HG03064 (cell line): Measurements from ENCODE around the gene PDHA1.

Experiments
- ATAC-seq: cut with Tn5 transposase; IDR thresholded peaks from one replicate; pipeline ENCODE4 v1.9.1; 2021; ENCODE audit warnings: low read depth; ENCODE audit not compliant: unreplicated experiment

Gene PDHA1

DNA sequence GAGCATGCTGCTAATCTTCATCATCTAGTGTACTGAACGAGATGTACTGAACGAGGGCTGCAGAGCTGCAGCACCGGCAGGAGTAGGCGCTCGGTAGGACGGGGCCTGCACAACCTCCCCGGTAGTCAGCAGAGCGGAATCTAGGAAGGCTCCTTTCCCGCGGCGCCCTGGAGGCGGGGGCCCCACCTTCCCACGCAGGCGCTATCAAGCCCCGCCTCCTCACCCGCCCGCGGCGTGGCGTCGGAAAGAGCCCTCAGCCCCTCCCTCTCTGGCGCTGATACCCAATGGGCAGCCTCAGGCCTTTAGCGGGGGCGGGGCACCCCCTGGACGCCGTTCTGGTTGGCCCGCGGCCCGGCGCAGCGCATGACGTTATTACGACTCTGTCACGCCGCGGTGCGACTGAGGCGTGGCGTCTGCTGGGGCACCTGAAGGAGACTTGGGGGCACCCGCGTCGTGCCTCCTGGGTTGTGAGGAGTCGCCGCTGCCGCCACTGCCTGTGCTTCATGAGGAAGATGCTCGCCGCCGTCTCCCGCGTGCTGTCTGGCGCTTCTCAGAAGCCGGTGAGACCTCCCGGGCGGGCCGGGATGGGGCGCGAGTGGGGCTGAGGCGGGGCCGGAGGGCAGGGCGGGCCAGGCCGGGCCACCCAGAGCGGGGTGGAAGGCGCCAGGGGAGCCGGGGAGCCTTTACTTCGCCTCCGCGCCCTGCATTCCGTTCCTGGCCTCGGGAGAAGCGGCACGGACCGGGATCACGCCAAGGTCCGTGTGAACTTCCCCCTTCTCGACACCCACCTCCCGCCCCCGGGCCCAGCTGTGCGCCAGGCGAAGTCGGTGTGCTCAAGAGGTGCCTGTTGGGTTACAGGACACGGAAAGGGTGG is at the start of gene PDHA1:
PDHA1 (plus strand) TSS at position 393 of the 874 bp plus-strand sequence; CDS start at position 504, 111 bp downstream.
- peak; percentile 98 for ATAC-seq

DNA sequence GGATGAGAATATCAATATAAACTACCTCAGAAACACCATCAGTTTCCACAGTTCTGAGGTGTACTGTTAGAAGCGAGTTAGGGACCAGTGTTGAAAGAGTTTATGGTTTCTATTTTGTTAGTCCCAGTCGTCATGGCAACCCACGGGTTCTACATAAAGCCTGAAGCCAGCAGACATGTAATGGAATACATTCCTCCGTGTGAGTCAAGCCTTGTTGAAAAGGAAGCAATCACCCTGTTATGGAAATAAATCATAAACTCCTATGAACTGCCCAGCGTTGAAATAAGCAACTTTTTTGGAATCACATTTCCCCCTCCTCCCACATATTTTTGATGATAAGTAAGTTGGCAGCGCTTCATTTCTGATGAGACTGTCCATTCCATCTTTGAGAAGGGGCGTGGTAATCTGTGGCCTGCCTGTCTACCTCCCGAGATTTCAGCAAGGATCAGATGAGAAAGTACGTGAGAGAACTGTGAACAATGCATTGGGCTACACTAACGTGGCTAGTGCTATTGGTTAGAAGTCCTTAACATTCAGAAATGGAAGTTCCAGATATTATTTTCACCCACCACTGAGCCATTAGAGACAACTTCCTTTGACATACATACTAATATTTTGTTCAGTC is 40.4 kb upstream of the PDHA1 start:
- no peak for ATAC-seq

DNA sequence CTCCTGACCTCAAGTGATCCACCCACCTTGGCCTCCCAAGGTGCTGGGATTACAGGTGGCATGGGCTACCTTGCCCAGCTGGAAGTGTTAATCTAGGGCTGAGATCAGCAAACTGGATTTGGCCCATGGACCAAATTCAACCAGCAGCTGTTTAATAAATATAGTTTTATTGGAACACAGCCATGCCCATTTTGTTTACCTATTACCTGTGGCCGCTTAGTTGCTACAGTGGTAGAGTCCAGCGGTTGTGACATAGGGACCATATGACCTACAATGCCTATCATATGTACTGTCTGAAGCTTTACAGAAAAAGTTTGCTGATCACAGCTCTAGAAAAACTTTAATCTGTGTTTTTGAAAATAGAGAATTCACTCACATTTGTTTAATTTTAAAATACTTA is 17.2 kb upstream of the PDHA1 start:
- ATAC-seq, result no peak

DNA sequence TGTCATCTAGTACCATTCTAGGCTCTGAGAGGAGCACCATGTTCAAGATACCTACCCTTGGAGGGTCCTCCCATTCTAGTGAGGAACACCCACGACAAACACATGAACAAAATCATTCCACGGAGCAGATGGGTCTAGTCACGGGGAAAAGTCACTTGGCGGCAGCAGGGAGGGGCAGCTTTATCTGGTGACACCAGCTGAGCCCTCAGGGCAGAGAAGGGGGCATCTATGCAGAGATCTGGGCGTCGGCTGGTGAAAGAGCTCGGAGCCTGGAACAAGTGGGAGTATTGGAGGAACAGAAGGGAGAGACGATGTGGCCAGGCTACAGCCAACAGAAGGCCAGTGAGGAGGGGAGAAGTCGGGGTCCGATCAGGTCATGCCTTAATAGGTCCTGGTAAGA is 11.9 kb upstream of the PDHA1 start:
- no peak for ATAC-seq

DNA sequence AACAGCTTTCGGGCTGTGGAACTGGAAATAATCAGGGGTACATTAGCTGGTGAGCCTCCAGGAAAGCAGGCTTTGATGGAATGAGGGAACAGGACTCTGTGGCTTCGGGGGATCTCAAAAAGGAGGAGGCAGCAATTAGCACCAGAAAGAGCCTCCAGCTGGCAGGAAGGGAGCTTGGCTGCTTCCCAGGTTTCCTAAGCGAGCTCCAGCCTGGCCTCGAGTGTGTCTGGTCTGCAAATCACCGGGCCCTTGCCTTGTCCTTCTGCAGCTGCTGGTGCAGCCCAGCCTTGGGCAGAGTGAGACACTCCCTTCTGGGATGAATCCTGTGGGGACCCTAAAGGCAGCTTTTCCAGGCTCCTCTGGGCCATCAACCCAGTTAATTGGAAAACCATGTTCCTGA is 10.7 kb upstream of the PDHA1 start:
- ATAC-seq, result no peak

DNA sequence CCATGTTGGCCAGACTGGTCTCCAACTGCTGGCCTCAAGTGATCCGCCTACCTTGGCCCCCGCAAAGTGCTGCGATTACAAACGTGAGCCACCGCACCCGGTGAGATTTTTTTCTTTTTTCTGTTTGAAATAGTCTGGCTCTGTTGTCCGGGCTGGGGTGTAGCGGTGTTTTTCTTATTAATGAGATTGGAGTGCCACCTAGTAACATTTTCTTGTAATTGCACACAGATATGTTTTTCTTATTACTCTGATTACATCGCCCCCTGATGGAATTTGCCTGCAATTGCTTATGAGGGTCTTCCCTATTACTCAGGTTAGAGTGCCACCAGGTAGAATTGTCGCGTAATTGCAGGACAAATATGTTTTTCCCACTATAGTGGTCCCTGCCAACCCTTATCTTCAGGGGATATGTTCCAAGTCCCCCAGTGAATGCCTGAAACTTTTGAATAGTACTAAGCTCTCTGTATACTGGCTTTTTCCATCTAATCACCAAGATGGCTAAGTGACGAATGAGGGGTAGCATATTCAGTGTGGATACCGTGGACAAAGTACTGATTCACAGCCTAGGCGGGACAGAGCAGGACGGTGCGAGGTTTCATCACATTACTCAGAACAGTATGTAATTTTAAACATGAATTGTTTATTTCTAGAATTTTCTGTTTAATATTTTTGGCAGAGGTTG is 8.6 kb upstream of the PDHA1 start:
- no peak for ATAC-seq

DNA sequence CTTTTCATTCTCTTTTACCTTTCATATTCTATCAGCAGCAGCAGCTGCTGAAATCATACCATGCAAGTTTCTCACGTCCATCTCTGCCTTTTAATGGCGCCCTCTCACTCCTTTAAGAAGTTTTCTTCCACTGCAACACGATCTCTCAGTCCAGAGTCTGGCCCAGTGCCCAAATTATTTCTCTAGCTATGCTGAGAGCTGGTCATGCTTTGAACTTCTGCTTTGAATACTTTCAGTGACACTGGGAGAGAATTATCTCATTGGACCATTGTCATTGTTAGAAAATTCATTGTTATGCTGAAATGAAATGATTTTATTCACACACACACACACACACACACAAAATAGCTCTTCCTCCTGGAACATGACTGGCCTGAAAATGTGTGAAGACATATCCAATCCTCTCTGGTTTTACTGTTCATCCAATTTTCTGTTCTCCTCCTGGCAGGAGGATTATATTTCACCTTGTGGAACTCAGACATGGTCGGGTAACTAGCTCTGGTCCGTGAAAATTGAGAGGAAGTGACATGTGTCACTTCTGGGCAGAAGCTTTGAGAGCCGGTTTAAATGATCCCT is 1.3 kb upstream of the PDHA1 start:
- ATAC-seq, result no peak

DNA sequence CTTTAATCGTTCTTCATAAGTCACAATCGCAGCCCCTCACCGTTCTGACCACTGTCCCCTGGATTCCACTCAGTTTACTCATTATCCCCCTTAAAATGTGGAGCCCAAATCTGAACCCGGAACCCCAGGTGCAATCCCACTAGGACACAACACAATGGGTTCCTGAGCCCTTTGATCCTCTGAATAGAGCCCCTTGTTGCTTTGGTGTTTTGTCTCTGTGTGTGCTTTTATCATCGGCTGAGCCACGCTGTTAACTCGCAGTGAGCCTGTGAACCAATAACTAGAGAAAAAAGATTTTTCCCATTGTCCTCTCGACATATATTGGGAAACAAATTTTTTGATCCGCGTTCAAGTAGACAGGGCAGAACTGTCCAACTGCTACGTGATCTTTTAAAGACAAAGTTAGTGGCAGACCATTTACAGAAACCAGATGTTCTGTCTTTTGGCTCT is 617 bp upstream of the PDHA1 start:
- ATAC-seq, result no peak

DNA sequence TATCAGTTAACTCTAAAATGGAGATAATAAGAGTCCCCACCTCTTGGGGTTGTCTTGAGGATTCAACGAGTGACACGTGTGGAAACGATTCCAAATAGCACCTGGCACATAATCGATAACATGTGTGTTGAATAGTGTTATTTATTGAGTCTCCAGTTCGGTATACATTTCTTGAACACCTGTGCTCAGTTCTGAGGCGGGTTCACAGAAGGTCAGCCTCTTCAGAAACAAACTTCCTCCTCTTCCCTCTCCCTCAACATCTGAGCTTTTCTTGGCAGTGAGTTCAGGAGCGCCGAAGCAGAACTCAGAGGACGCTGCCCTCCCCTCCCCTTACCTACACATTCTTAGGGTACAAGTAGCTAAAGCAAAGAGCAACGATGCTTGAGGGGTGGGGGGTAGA is 934 bp downstream of the PDHA1 start:
- no peak for ATAC-seq

DNA sequence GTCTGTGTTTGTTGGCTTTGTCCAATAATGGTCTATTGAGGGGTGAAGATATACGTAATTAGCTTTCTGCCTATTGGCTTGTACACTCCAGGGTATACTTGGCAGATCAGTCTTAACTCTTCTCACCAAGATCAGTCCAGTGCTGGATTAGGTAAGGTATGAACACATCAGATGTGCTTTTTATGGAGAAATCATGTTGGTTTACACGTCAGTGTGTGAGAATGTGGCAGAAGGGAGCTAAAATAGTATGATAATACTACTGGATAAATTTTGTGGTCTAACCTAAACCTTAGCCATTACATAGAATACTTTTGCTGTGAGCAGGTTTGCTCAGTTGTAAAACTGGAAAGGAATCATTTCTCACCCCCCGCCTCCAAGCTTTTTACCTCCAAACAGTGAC is 4.2 kb downstream of the PDHA1 start:
- ATAC-seq, result no peak

DNA sequence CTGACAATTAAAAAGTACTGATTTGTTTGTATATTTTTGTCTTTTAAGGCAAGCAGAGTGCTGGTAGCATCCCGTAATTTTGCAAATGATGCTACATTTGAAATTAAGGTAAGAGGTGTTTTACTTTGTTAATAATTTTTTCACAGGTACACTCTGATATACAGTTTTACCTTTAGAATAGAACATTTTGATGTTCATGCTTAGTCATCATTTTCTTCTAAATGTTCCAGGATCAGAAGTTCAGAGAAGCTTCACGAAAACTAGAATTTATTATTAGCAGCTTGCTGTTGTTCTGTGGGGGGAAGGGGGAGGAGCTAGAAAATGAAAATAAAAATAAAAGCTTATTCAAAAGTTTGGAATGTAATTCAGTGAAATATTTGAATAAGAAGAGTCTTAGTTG is 5.5 kb downstream of the PDHA1 start:
- ATAC-seq, result no peak

DNA sequence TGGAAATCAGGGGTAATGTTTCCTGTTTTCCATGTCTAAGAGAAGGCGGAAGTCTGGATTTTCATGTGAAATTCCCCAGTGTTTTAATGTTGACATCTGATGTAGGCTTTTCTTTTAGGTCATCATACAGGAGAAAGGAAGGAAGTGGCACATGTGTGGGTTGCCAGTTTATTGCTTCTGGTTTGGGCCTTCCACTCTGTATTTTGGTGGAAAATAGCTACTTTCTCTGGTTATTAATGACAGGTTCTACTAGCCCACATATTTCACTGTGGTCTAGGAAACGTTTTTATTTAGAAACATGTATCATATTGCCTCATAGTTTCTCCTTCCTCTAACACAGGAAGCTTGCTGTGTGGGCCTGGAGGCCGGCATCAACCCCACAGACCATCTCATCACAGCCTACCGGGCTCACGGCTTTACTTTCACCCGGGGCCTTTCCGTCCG is 7.2 kb downstream of the PDHA1 start:
- peak; percentile 94 for ATAC-seq

DNA sequence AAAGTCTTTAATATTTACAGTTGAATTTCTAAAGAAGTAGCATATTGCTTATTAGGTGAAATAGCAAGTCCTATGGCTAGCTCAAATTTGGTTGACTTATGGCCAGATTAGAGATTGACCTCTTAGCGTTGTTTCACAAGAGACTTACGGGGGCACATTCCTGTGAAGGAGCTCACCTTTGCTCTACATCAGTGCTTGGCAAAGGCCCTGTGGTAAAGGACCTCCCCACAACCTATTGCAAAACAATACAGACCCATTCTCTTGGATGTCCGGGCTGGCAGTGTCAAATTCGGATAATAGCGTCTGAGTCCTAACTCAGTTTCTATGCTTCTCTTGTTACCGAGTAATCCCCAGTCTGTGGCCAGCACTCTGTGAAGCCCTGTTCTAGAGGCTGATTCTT is 10.9 kb downstream of the PDHA1 start:
- no peak for ATAC-seq

DNA sequence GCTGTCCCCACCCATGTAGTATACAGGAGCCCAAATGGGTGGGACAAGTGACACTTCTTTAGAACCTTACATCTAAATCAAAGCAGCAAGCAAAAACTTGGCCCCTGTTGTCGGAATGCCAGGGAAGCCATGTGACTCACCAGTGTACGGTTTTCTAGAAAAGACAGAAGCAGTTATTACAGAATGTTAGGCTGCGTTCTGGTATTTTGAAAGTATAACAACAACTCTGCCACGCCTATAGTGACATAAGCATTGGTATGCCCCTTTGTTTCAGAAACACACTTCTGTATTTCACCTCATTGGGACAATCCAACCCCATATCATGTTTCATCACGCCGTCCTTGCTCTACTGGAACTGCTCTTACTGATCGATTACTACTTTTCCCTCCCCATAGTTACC is 14.8 kb downstream of the PDHA1 start:
- ATAC-seq, result no peak

DNA sequence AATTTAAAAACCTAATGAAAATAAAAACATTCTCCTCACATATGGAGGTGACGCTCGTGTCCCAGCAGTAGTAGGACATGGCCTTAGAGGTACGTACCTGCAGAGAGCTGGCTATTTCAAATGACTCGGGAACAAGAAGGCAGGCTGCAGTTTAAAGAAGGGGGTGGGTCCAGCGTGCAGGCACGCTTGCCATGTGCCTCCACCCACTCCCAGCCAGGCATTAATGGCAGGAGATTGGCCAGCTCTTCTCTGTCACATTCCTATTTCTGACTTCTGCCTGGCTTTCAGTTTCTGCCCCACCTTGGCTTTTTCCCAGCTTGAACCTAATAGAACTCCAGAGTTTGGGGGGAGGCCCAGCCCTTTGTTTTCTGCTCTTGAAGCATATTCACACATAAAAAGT is 17.2 kb downstream of the PDHA1 start:
- ATAC-seq, result no peak

DNA sequence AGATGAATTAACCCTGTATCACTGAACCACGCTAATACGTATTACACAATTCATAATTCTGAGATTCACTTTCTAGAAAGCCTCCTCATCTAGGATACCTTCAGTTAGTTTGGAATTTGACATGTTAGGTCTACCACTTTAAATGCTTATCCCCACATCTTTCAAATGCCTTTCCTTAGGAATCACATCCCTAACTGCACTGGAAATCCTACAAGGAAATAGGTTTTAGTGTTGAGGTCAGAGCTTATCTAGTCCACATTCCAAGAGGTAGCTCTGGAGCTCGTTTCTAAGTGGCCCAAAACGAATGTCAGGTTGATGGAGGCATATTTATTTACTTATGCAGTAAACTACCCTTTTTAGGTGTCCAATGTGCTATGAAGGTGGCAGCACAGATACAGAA is 18.0 kb downstream of the PDHA1 start:
- ATAC-seq, result no peak

DNA sequence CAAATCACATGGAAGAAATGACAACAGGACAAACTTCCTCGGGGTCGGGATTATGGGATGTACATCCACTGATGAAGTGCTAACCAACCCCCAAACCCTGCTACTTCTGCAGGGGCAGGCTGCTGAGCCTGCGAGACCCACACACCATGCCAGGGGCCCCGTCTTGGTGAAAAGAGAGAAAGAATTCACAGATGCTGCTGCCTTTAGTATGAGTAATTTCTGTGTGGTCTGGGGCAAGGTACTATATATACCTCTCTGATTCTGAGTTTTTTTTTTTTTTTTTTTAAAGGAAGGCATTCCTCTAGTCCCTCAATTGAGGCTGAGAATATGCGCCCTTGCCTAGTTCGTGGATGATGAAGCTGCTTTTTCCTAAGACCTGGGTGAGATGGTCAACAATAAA is 24.8 kb downstream of the PDHA1 start:
- no peak for ATAC-seq

DNA sequence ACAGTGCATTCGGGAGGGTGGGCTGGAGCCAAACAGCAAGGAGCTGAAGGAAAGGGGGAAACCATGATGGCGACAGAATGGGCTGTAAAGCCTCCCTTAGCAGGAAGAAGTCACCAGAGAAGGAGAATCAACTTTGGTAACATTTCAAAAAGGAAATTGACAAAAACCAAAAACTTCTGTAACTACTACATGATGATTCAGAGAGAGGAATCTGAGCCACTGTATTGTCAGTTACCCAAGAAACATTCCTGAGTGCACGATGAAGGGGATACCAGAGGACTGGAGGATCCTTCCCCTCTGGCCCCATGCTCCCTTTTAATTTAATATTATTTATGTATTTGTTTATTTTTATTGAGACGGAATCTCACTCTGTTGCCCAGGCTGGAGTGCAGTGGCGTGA is 26.3 kb downstream of the PDHA1 start:
- ATAC-seq, result no peak

DNA sequence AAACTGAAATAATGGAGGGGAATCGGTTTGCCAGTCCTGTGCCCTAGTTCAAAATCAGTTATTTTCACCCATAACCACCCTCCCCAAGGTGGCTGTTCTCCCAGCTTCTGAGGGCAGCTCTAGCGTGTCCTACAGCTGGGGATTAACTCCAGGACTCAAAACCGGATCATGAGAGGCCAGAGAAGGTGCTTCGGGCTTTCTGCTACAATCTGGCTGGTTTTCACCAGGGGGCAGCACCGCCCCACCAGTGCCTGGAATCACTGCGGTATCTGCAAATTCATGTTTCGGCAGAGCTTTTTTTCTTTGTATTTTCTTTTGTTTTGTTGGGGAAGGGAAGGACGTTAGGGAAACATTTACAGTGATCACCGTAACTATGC is 28.4 kb downstream of the PDHA1 start:
- peak; percentile 78 for ATAC-seq

DNA sequence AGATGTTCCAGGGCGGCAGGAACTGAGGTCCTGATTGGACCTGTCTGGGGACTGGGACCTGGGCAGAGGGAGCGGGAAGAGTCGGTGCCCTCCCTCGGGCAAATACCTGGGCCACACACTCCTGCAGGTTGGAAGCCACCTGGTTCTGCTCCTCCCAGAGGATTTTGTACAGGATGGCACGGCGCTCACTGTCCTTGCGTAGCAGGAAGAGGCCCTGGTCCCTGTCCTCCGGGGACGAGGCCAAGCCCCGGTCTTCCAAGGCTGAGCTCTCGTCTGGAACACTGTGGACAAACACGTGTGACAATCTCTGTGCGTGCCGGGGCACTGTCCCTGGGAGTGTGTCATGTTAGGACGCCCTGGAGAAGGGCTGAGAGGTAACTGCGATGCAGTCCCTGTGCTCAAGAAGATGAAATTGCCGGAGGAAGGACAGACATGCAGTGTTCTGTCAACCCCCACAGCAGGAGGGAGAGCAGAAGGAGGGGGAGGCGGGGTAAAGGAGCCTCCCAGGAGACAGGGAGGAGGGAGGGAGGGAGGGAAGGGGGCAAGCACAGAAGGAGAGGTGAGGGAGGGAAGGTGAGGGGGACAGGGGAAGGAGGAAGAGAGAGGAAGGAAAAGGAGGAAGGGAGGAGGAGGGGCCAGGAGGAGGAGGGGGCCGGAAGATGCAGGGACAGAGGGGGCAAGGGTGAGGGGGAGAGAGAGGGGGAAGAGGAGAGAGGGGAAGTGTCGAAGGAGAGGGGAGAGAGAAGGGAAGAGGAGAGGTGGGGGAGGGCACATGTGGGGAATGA is 29.0 kb downstream of the PDHA1 start:
- peak; percentile 29 for ATAC-seq
